HepG2 (cell line): Measurements from ENCODE around the gene NDUFS7. TPM values are rescaled to one million over a fixed set of nuclear protein-coding genes. Genes with fewer than 3 reads are reported as not detected.

Source experiments
- ATAC-seq: fragments of 200-7000 bp; cut with Tn5 transposase; 3 replicates; pipeline ENCODE4 v1.9.1; 2020; ENCODE audit warnings: mild to moderate bottlenecking, moderate library complexity
- BruUV-seq: library from RNA; stranded (reverse); fragments of 400-500 nt; replicated peaks from 2 replicates; lab custom pipeline; 2021; lab: Mats Ljungman, UMichigan
- CTCF ChIA-PET: fragments of 300-600 bp; formaldehyde crosslinking; extraction: SDS; loops from one replicate; lab custom pipeline; 2021; ENCODE audit warnings: low total read pairs, inconsistent platforms, low intra/inter-chr PET ratio; lab: Yijun Ruan, JAX
- POLR2A ChIA-PET: fragments of 350-600 bp; sonication (Branson Sonifier 250); formaldehyde crosslinking; loops from one replicate; lab custom pipeline; 2020; ENCODE audit warnings: antibody characterized with exemption, inconsistent platforms; lab: Yijun Ruan, JAX
- DNase-seq: peaks from one replicate; pipeline ENCODE4 v3.0.0-alpha.2; 2015; ENCODE audit warnings: low spot score
- FAIRE-seq: peaks from 3 replicates; lab custom pipeline; 2011; peaks lifted over from hg19 to GRCh38; lab: Jason Lieb, UNC
- H2AFZ ChIP-seq: one replicate; pipeline ENCODE4 v1.6.1; 2011; ENCODE audit warnings: low read length, inconsistent platforms
- H3K27ac ChIP-seq: fragments of 300-600 bp; 3 replicates; pipeline ENCODE4 v1.8.0; 2011; ENCODE audit warnings: mixed run types, mild to moderate bottlenecking, mixed read lengths, low read length, inconsistent platforms; ENCODE audit not compliant: insufficient read depth; ENCODE audit errors: extremely low read length
- H3K27me3 ChIP-seq, 2 experiments: fragments of 200-600 bp in 1 of 2; 2 replicates in 1 of 2; 3 replicates in 1 of 2; pipeline versions ENCODE4 v1.6.0 to v1.8.0; 2011; ENCODE audit warnings: low read length in 2 of 2, mild to moderate bottlenecking in 2 of 2, moderate library complexity in 2 of 2, inconsistent platforms in 1 of 2; ENCODE audit not compliant: insufficient read depth in 2 of 2, control insufficient read depth in 1 of 2
- H3K36me3 ChIP-seq, 2 experiments: fragments of 200-600 bp in 1 of 2; replicated peaks in 1 of 2; 2 replicates in 1 of 2; 3 replicates in 1 of 2; pipeline versions ENCODE4 v1.5.1 to v1.8.0; 2011; ENCODE audit warnings: low read length in 2 of 2, inconsistent platforms in 1 of 2; ENCODE audit not compliant: insufficient read depth in 2 of 2, control insufficient read depth in 1 of 2
- H3K4me1 ChIP-seq: 2 replicates; pipeline ENCODE4 v1.5.1; 2012; ENCODE audit warnings: low read length, inconsistent platforms; ENCODE audit not compliant: insufficient read depth
- H3K4me2 ChIP-seq: 2 replicates; pipeline ENCODE4 v1.6.0; 2011; ENCODE audit warnings: low read depth, low read length, inconsistent platforms
- H3K4me3 ChIP-seq, 3 experiments: fragments of 200-600 bp in 1 of 3; sonication (generic), shearing (Covaris generic) in 1 of 3; replicated peaks in 1 of 3; 2 replicates each; pipeline ENCODE4 v1.5.1; 2011 to 2016; ENCODE audit warnings: low read length in 3 of 3, inconsistent platforms in 2 of 3, low read depth in 2 of 3, mild to moderate bottlenecking in 2 of 3, control low read depth in 1 of 3, mixed read lengths in 1 of 3; ENCODE audit not compliant: insufficient read depth in 1 of 3
- H3K79me2 ChIP-seq: one replicate; pipeline ENCODE4 v1.6.1; 2011; ENCODE audit warnings: low read length, inconsistent platforms; ENCODE audit not compliant: insufficient read depth
- H3K9ac ChIP-seq: 2 replicates; pipeline ENCODE4 v1.6.0; 2011; ENCODE audit warnings: mild to moderate bottlenecking, low read depth, low read length, inconsistent platforms; ENCODE audit not compliant: insufficient read depth
- H3K9me3 ChIP-seq: 2 replicates; pipeline ENCODE4 v1.5.1; 2012; ENCODE audit warnings: mild to moderate bottlenecking, low read length
- H4K20me1 ChIP-seq: 2 replicates; pipeline ENCODE4 v1.6.0; 2011; ENCODE audit warnings: inconsistent platforms, mild to moderate bottlenecking, low read length, moderate library complexity; ENCODE audit not compliant: insufficient read depth
- ONECUT2 ChIP-seq: sonication (generic); formaldehyde crosslinking; IDR thresholded peaks from 2 replicates; pipeline ENCODE4 v1.4.0; 2020; ENCODE audit warnings: missing genetic modification reagents
- RBFOX2 ChIP-seq: fragments of 200-400 bp; formaldehyde crosslinking; IDR thresholded peaks from 2 replicates; pipeline ENCODE4 v1.6.1; 2017; ENCODE audit warnings: low read depth, mild to moderate bottlenecking, low read length
- ZHX2 ChIP-seq, 2 experiments: sonication (generic) in 1 of 2; formaldehyde crosslinking in 1 of 2; IDR thresholded peaks; 2 replicates each; pipeline versions ENCODE4 v1.6.1 to v1.9.0; 2014 to 2022; ENCODE audit warnings: antibody characterized with exemption in 1 of 2, borderline replicate concordance in 1 of 2, inconsistent platforms in 1 of 2, low read depth in 1 of 2, missing genetic modification reagents in 1 of 2
- WGBS: methylation state at CpG from one replicate; pipeline ENCODE4 v1.1.6; 2017; ENCODE audit warnings: low lambda C conversion rate; 5-methylcytosine and 5-hydroxymethylcytosine counted together
- in situ Hi-C: cut with HindIII; loops from 2 replicates; pipeline ENCODE4 v1.10.0; 2017; ENCODE audit warnings: low pct_unique_long_range_greater_than_20kb; ENCODE audit not compliant: extremely low pct_ligation_motif_present
- intact Hi-C: fragments of 100-400 bp; cut with micrococcal nuclease; formaldehyde crosslinking; loops from one replicate; pipeline ENCODE4 v1.10.0; 2022; ENCODE audit not compliant: unreplicated experiment
- polyA plus RNA-seq, 8 experiments: library from polyadenylated mRNA; depleted of rRNA in 3 of 8; stranded (reverse) in 7 of 8; unstranded in 1 of 8; fragments of >200 nt; fragmentation: Illumina TruSeq in 4 of 8; extraction: Trizol in 4 of 8; gene quantifications; 2 replicates each; pipeline versions ENCODE4 v1.2.1 to v1.2.3, GENCODE V29; 2011 to 2016; ENCODE audit warnings: low read depth in 4 of 8, missing spikeins in 1 of 8, mixed read lengths in 1 of 8; ENCODE audit not compliant: insufficient read depth in 1 of 8
- total RNA-seq, 5 experiments: library from RNA; depleted of rRNA; stranded (reverse); fragments of >200 nt; fragmentation: Illumina TruSeq; extraction: Trizol; gene quantifications; 2 replicates each; pipeline ENCODE4 v1.2.3, GENCODE V29; 2016; ENCODE audit warnings: low read depth in 1 of 5

Gene NDUFS7
- total and polyA plus RNA-seq, 2 of the 13 experiments (the other 11 are each of a cell fraction or from before 2014, with no cell fraction given): 34.3 to 66.9 TPM

- Histone ChIP-seq H2AFZ (no peak overlapping the region), H3K27ac (no peak overlapping the region), H3K4me1 (peaks cover 12% of the 10 kb centered on the region), H3K79me2 (peaks cover 13% of the 10 kb centered on the region), H3K4me2 (no peak overlapping the region), H4K20me1 (no peaks in the 10 kb centered on the region), H3K36me3 (peaks cover 9 to 28% of the 10 kb centered on the region in 2 experiments), H3K27me3 (no peaks in the 10 kb centered on the region; a peak in 1 of 5 replicates), H3K9ac (no peak overlapping the region), H3K4me3 (no peak overlapping the region), H3K9me3 (no peaks in the 10 kb centered on the region)
- 0 out of 2 replicates have a peak, but pooled peaks have one; percentile 30 for TF ChIP-seq RBFOX2
- TF ChIP-seq ONECUT2 (CRISPR knock-in tag): no peak
- DNase-seq (no peak), ATAC-seq (no peak), FAIRE-seq (no peak)
- intact Hi-C loops (no loop called here), in situ Hi-C loops (no loop called here)
- BruUV-seq: no TSS peak
- 97% methylated on average over 28 of the region's 45 CpGs for WGBS
- POLR2A ChIA-PET: no interaction called here
- CTCF ChIA-PET: no interaction called here
Observed at GRCh38 chr19:1387684-1388636, 4.3 kb downstream of the NDUFS7 start.

- in situ Hi-C loops: no loop called here
- CTCF ChIA-PET: no interaction called here
- BruUV-seq: no TSS peak
Observed at GRCh38 chr19:1388637-1389026, 4.9 kb downstream of the NDUFS7 start.

More at GRCh38 chr19:1388637-1389026, 4.9 kb downstream of the NDUFS7 start:
- no peak for ATAC-seq
- no peak for DNase-seq
- Histone ChIP-seq H3K4me3 (no peak overlapping the region), H3K36me3 (peaks cover 9 to 33% of the 10 kb centered on the region in 2 experiments), H2AFZ (no peak overlapping the region), H3K27me3 (no peaks in the 10 kb centered on the region; a peak in 1 of 5 replicates), H3K4me1 (peaks cover 10% of the 10 kb centered on the region; the same call in 1 of the 2 replicates), H3K9ac (no peak overlapping the region), H4K20me1 (no peaks in the 10 kb centered on the region), H3K9me3 (no peaks in the 10 kb centered on the region), H3K4me2 (no peak overlapping the region), H3K27ac (no peak overlapping the region), H3K79me2 (peaks cover 13% of the 10 kb centered on the region)
- TF ChIP-seq RBFOX2 (0 out of 2 replicates have a peak, but pooled peaks have one; percentile 4), ZHX2 (IDR thresholded peaks at IDR 0.05; ENCODE audit: low read depth) (no peak), ZHX2 (CRISPR knock-in tag; IDR thresholded peaks at IDR 0.05; ENCODE audit: borderline replicate concordance) (no peak)
- WGBS: 100% methylated on average over 2 of the region's 17 CpGs
- FAIRE-seq: no peak
- POLR2A ChIA-PET: no interaction called here
- intact Hi-C loops: no loop called here
